ENCODE data around the gene SLC38A8.

The SLC38A8 gene

DNA sequence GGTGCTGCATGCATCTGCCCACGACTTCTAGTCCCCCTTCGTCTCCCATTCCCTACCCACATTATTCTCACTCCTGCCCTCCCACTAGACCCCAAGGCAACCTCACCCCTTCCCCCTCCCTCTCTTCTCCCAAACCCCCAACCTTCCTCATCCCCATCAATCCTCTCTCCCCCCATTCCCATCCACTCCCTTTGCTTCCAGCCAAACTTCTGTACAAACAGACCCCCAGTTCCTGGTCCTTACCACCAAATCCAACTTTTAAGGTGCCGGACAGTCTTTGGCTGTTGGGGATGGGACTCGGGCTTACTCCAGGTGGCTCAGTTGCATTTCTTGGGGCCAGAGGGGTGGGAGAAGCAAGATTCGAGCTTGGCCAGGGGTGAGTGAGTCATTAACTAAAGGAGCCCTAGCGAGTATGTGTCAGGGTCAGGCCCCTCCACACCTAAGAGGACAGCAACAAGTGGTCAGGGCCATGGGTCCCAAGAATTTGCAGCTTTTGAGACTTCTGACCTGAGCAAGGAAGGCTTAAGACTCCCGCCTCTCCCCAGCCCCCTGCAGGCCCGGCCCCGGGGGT, at the start of gene SLC38A8:
TSS of gene SLC38A8 (minus strand) at position 488 of the 571 bp plus-strand sequence. CDS start 638 bp downstream, outside the sequence.
- no peak for DNase-seq (ENCODE audit: low read depth, low spot score)

GRCh38 chr16:84091460-84091859, 48.9 kb upstream of the SLC38A8 start:
- no peak for DNase-seq (ENCODE audit: low read depth, low spot score)

GRCh38 chr16:84090211-84090610, 47.6 kb upstream of the SLC38A8 start:
- DNase-seq (ENCODE audit: low read depth, low spot score) = no peak

DNA sequence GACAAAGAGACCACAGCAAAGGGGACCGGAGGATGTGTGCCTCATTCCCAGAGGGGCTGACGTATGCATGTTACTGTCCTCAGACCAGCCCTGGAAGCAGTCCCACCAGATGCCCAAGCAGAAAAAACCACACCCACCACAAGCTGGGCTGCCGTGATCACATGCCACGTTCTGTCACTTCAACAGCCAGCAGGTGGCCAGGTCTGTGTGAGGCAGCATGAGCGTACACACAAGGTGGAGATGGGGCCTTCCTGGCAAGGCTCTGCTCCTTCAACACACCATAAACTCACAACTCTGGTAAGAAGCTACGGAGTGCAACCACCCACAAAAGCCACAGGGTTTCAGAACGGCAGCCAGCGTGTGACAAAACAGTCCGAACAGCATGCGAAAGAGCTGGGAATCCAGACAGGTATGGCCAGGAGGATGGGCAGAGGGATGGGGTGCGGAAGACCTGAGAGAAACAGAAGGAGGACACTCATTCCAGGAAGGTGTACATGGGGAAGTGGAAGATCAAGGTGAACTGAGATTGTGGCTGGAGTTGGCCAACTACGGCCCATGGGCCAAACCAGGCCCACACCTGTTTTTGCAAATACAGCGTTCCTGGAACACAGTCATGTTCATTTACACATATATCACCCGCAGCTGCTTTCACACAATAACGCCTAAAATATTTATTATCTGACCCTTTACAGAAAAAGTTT, 46.2 kb upstream of the SLC38A8 start:
- peak; percentile 11 for DNase-seq (ENCODE audit: low read depth, low spot score)

DNA sequence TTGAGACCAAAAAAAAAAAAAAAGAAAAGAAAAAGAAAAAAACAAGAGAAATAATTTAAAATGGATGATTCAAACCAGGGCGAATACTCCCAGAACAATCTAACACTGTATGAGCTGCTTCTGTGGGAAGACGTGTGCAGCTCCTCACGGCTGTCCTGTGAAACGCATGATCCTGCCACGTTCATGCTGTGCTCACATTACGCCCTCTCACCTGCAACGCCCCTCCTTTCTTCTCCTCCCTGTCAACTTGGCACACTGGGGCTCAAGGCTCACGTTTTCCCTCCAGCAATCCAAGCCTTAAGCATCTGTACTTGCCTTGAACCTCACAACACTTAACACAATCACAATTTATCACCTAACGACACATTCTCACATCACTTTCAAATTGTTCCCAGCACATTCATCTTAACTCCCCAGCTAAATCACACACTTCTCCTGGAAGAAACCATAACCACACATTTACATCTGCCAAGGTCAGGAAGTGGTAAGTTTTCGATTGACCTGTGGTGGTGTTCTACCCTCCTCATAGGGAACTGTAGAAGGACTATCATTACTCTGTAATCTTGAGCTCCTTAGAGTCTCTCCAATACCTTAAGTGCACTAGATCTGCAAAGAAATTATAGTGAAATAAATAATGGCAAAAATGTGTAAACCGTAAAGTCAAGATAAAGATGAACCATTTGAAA, 45.0 kb upstream of the SLC38A8 start:
- no peak for DNase-seq (ENCODE audit: low read depth, low spot score)

GRCh38 chr16:84087001-84087400, 44.4 kb upstream of the SLC38A8 start:
- no peak for DNase-seq (ENCODE audit: low read depth, low spot score)

- DNase-seq (ENCODE audit: low read depth, low spot score) = no peak
These were observed 43.7 kb upstream of the SLC38A8 start for GRCh38 chr16:84086341-84086740.

GRCh38 chr16:84085773-84086172, 43.2 kb upstream of the SLC38A8 start:
- DNase-seq (ENCODE audit: low read depth, low spot score) = no peak

- DNase-seq (ENCODE audit: low read depth, low spot score) = no peak
These were observed 42.7 kb upstream of the SLC38A8 start for GRCh38 chr16:84085271-84085667.

DNA sequence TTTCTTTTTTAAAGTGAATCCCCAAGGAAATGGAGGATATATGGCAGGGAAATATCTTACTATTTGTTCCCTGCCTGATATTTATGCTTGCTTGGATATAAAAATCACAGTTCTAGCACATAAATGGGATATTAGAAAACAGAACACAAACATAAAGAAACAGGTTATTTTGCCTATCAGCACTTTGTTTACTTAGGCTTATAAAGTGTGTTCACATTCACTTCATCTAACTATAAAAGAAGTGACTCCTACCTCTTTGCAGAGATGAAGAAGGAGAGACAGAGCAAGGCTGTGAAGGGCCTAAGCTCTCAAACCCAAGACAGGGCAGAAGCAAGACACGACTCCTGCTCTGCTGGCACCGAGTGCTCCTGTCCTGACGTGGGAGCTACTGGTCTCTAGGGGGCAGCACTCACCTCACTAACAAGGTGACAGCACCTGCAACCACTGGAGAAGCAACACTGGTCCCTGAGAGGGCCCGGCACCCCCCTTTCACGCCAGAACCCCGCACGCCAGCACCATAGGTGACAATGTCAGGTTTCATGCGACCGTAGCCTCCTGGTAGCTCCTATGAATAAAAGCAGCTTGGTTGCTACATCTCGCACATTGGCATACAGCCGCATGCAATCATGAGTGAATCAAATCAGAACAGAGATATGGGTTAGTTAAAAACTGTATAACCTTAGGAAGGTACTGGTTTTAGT, 42.1 kb upstream of the SLC38A8 start:
- peak; percentile 34 for DNase-seq (ENCODE audit: low read depth, low spot score)

DNA sequence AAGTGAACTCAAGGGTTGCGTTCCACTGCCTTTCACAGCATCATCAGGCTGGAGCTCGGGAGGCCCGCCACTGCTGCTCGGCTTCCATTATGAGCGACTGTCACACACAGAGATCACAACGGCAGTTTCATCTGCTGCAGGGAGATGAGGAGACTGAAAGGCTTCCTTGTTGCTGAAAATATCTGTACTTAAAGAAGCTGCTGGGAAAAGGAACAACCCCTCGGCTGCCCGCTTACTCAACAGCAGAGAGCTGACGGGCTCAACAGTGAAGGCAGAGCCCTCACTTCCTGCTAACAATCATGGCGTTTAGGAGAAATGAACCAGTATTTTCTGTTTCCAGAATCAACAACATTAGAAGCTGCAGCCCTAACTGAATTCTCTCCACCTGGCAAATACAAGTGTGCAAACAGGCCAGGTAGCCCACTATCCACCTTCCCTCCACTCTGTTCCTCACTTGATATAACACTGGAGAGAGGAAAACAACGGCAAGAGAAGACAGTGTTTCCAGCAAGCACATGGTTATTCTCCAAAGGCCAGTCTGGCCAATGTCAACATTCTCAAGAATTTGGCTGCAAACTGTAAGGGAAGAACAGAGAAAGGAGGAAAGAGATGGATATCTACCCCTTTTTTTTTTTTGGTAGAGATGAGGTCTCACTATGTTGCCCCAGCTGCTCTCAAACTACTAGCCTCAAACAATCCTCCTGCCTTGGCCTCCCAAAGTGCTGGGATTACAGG, 40.4 kb upstream of the SLC38A8 start:
- DNase-seq (ENCODE audit: low read depth, low spot score) = no peak

GRCh38 chr16:84082110-84082509, 39.5 kb upstream of the SLC38A8 start:
- DNase-seq (ENCODE audit: low read depth, low spot score) = no peak

GRCh38 chr16:84081446-84081989, 38.9 kb upstream of the SLC38A8 start:
- DNase-seq (ENCODE audit: low read depth, low spot score) = no peak

GRCh38 chr16:84080813-84081212, 38.2 kb upstream of the SLC38A8 start:
- no peak for DNase-seq (ENCODE audit: low read depth, low spot score)

DNA sequence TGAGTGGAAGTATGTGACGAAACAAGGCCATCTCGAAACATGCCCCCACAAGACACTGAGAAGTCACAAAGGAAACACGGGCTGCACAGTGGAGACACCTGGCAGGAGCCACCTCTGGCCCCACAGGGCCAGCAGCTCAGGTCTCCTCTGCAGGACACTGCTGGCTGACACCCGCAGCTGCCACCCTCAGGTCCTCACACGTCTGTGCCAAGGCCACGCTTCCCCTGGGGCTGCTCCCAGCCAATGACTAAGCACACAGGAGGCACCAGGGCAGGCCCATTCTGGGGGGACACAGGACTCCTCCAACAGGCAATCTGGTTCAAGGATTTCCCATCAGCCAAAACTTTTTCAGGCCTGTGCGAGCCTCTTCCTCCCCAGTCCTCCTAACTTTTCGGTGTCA, 37.8 kb upstream of the SLC38A8 start:
- no peak for DNase-seq (ENCODE audit: low read depth, low spot score)

GRCh38 chr16:84079664-84080063, 37.1 kb upstream of the SLC38A8 start:
- no peak for DNase-seq (ENCODE audit: low read depth, low spot score)

DNA sequence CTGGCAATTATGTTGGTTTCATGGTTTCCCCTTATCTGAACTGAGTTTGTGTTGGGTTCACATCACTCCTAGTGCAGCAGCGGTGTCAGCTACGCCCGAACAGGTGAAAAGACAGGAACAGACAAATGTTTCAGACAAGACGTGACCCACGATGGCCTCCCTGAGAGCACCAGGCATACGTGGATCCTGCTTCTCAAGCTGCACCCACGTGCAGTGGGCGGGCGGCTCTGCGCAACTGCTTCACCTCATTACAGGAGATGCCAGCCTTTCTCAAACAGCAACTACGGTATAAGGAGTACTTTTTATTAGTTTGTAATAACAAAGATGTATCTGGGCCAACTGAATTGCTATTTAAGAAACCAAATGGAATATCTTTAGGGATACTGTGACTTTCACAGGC, 32.8 kb upstream of the SLC38A8 start:
- no peak for DNase-seq (ENCODE audit: low read depth, low spot score)

DNA sequence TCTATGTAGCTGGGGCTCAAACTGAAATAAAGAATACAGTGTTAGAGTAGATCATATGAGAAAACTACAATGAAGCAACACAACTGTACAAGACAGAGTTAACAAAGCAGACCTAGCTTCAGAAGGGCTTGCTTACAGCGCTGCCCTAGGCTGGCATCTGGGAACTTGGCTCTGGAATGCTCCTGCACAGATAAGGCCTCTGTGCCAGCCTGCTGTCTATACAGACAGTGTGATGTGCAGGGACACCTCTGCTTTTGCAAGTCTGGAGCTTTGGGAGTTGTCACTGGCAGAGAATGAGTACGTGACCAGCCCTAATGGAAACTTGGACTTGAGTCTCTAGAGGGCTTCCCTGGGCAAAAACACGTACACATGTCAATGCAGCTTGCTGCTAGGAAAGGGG, 32.1 kb upstream of the SLC38A8 start:
- DNase-seq (ENCODE audit: low read depth, low spot score) = no peak

DNA sequence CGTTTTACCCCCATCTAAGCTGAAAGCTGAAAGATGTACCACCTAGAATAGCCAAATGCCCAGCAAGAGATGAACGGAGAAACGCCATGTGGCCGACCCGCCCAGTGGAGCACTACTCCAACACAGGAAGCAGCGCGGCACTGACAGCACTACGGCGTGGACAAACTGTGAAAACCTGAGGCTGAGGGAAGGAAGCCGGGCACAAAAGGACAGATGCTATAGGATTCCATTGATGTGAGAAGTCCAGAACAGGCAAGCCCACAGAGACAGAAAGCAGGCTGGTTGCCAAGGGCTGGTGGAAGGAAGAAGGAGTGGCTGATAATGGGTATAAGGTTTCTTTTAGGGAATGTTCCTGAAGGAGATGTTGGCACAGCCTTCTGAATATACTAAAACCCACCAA, 29.4 kb upstream of the SLC38A8 start:
- no peak for DNase-seq (ENCODE audit: low read depth, low spot score)

GRCh38 chr16:84071121-84071520, 28.5 kb upstream of the SLC38A8 start:
- no peak for DNase-seq (ENCODE audit: low read depth, low spot score)

DNA sequence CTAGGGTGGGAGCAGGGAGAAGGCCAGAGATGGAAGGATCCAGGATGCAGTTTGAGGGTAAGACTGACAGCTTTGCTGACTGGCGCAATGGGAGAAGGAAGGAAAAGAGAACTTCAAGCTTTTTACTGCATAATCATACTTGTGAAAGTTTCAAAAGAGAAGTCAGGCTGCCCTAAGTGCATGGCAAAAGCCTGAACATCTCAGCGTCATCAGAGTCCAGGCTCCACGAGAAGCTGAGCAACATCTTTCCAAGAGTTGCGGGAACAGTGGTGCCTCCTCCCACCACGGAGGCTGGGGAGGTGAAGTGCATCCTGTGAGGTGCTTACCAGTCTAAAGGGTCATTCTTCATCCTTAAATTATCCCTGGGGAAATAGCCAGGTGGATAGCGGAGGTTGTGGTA, 26.9 kb upstream of the SLC38A8 start:
- no peak for DNase-seq (ENCODE audit: low read depth, low spot score)

All from activated naive CD8-positive, alpha-beta T cell treated with anti-CD3 and anti-CD28 coated beads, Interleukin-2, amount 50 U/mL, for 16 hours (primary cell).